GM23338 (cell line): Measurements from ENCODE around the gene FSIP1. TPM values are rescaled to one million over a fixed set of nuclear protein-coding genes. Genes with fewer than 3 reads are reported as not detected.
A peak's percentile ranks its signal among the peaks of the same experiment; 100 is the strongest.

Experiments used
- ATAC-seq: fragments of 200-7000 bp; cut with Tn5 transposase; 3 replicates; pipeline ENCODE4 v1.9.1; 2020
- DNase-seq: peaks from one replicate; pipeline ENCODE4 v3.0.0-alpha.2; 2015; ENCODE audit warnings: low spot score
- H2AFZ ChIP-seq: fragments of 200-600 bp; sonication (generic); 2 replicates; pipeline ENCODE4 v1.8.0; 2016; ENCODE audit warnings: antibody characterized with exemption, mild to moderate bottlenecking, moderate library complexity
- H3F3A ChIP-seq: fragments of 200-600 bp; sonication (generic); replicated peaks from 2 replicates; pipeline ENCODE4 v1.8.0; 2017; ENCODE audit warnings: antibody characterized with exemption, mixed run types, low read depth
- H3K27ac ChIP-seq: fragments of 200-600 bp; sonication (generic); 2 replicates; pipeline ENCODE4 v1.6.1; 2016; ENCODE audit warnings: low read depth
- H3K27me3 ChIP-seq: fragments of 200-600 bp; sonication (generic); 2 replicates; pipeline ENCODE4 v1.8.0; 2016; ENCODE audit warnings: mild to moderate bottlenecking, mixed run types, moderate library complexity; ENCODE audit not compliant: insufficient read depth
- H3K36me3 ChIP-seq: fragments of 200-600 bp; sonication (generic); 2 replicates; pipeline ENCODE4 v1.8.0; 2016; ENCODE audit warnings: mild to moderate bottlenecking; ENCODE audit not compliant: insufficient read depth
- H3K4me1 ChIP-seq: fragments of 200-600 bp; sonication (generic); 2 replicates; pipeline ENCODE4 v1.8.0; 2016; ENCODE audit warnings: mild to moderate bottlenecking, moderate library complexity; ENCODE audit not compliant: insufficient read depth
- H3K4me2 ChIP-seq: fragments of 200-600 bp; sonication (generic); 2 replicates; pipeline ENCODE4 v1.7.1; 2017; ENCODE audit warnings: mixed run types
- H3K4me3 ChIP-seq: fragments of 200-600 bp; sonication (generic); 2 replicates; pipeline ENCODE4 v1.6.1; 2016; ENCODE audit warnings: mixed run types
- H3K79me2 ChIP-seq: fragments of 200-600 bp; sonication (generic); replicated peaks from 2 replicates; pipeline ENCODE4 v1.8.0; 2017; ENCODE audit warnings: mild to moderate bottlenecking; ENCODE audit not compliant: insufficient read depth
- H3K9me2 ChIP-seq: fragments of 200-600 bp; sonication (generic); 2 replicates; pipeline ENCODE4 v1.8.0; 2017; ENCODE audit not compliant: insufficient read depth
- H4K20me1 ChIP-seq: fragments of 200-600 bp; sonication (generic); replicated peaks from 2 replicates; pipeline ENCODE4 v1.8.0; 2017; ENCODE audit warnings: mild to moderate bottlenecking; ENCODE audit not compliant: insufficient read depth
- H3K27ac Mint-ChIP-seq: 2 replicates; pipeline ENCODE4 v1.8.0; 2020; ENCODE audit warnings: inconsistent platforms, mild to moderate bottlenecking, moderate library complexity, mixed read lengths
- H3K27me3 Mint-ChIP-seq: 3 replicates; pipeline ENCODE4 v1.8.0; 2022; ENCODE audit warnings: low read depth, mild to moderate bottlenecking, moderate library complexity, mixed read lengths, inconsistent platforms; ENCODE audit not compliant: insufficient read depth, poor library complexity
- H3K36me3 Mint-ChIP-seq: 3 replicates; pipeline ENCODE4 v1.8.0; 2021; ENCODE audit warnings: low read depth, mild to moderate bottlenecking, inconsistent platforms, moderate library complexity, mixed read lengths
- H3K4me1 Mint-ChIP-seq: 3 replicates; pipeline ENCODE4 v1.8.0; 2020; ENCODE audit warnings: mild to moderate bottlenecking, inconsistent platforms, mixed read lengths
- H3K4me3 Mint-ChIP-seq: 3 replicates; pipeline ENCODE4 v1.8.0; 2021; ENCODE audit warnings: moderate library complexity, mild to moderate bottlenecking, inconsistent platforms, mixed read lengths
- H3K9me3 Mint-ChIP-seq: 3 replicates; pipeline ENCODE4 v1.8.0; 2020; ENCODE audit warnings: moderate library complexity, mild to moderate bottlenecking, inconsistent platforms, mixed read lengths
- CREB1 ChIP-seq: fragments of 250-450 bp; sonication (Bioruptor Pico); IDR thresholded peaks from 2 replicates; pipeline ENCODE4 v1.5.0; 2020; ENCODE audit warnings: low read depth, mild to moderate bottlenecking, moderate library complexity
- polyA plus RNA-seq: library from polyadenylated mRNA; unstranded; fragments of >200 nt; fragmentation: Nextera tagmentation; extraction: Ambion mirVana; gene quantifications from 2 replicates; pipeline ENCODE4 v1.2.1, GENCODE V29; 2016
- total RNA-seq: library from RNA; depleted of rRNA; stranded (reverse); fragments of >200 nt; shearing (Covaris generic); gene quantifications from 2 replicates; pipeline ENCODE4 v1.2.3, GENCODE V29; 2014
- TF ChIP-seq, protein P1 (sequence below), 2 experiments: fragments of 200-600 bp in 1 of 2; sonication (generic) in 1 of 2; conservative IDR thresholded peaks; 2 replicates each; pipeline versions ENCODE4 v1.5.1 to v1.6.1; 2016 to 2017; ENCODE audit warnings: antibody characterized with exemption in 2 of 2, low read depth in 2 of 2, mild to moderate bottlenecking in 2 of 2, moderate library complexity in 1 of 2
- TF ChIP-seq, protein P2 (sequence below): IDR thresholded peaks from 2 replicates; pipeline ENCODE4 v1.6.1; 2016; ENCODE audit warnings: antibody characterized with exemption

Gene FSIP1
- total and polyA plus RNA-seq, 2 experiments from 2014 or later = 0.92 to 2.1 TPM

DNA sequence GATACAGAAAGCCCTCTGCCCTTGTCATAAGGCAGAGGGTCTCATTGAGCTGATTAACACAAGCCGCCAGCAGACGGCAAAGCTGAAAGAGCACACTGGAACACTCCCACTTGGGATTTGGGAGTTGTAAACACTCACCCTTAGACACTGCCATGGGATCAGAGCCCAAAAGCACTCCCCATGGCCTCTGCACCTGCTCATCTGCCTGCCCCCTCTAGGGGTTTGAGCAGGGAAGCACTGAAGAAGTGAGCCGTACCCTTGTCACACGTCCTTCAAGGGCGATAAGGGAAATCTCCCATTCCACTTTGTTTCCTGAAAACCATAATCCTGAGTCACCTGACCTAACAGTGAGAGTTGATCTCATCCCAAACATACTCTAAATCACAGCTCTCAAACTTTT, 14.7 kb downstream of the FSIP1 start:
- Histone ChIP-seq H3K9me2 (no peaks in the 10 kb centered on the region), H3K27me3 (no peaks in the 10 kb centered on the region), H3K4me3 (no peak overlapping the region), H4K20me1 (no peaks in the 10 kb centered on the region), H3F3A (no peaks in the 10 kb centered on the region; the same call in 1 of the 2 replicates), H3K4me2 (no peak overlapping the region), H2AFZ (no peak overlapping the region), H3K4me1 (no peaks in the 10 kb centered on the region), H3K79me2 (no peaks in the 10 kb centered on the region), H3K36me3 (no peaks in the 10 kb centered on the region), H3K27ac (no peak overlapping the region)
- H3K4me3 Mint-ChIP-seq = no peak overlapping the region
- 0 out of 3 replicates have a peak, but pooled peaks cover 5% of the 10 kb centered on the region for H3K9me3 Mint-ChIP-seq
- DNase-seq = peak; percentile 51
- peak; percentile 90 for ATAC-seq
- H3K27me3 Mint-ChIP-seq = peaks cover 3% of the 10 kb centered on the region
- TF ChIP-seq, protein P1, sequence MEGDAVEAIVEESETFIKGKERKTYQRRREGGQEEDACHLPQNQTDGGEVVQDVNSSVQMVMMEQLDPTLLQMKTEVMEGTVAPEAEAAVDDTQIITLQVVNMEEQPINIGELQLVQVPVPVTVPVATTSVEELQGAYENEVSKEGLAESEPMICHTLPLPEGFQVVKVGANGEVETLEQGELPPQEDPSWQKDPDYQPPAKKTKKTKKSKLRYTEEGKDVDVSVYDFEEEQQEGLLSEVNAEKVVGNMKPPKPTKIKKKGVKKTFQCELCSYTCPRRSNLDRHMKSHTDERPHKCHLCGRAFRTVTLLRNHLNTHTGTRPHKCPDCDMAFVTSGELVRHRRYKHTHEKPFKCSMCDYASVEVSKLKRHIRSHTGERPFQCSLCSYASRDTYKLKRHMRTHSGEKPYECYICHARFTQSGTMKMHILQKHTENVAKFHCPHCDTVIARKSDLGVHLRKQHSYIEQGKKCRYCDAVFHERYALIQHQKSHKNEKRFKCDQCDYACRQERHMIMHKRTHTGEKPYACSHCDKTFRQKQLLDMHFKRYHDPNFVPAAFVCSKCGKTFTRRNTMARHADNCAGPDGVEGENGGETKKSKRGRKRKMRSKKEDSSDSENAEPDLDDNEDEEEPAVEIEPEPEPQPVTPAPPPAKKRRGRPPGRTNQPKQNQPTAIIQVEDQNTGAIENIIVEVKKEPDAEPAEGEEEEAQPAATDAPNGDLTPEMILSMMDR (conservative IDR thresholded peaks at IDR 0.05; ENCODE audit: low read depth in 2 of 2) = peak; percentile 39 to 40
- TF ChIP-seq, protein P2, sequence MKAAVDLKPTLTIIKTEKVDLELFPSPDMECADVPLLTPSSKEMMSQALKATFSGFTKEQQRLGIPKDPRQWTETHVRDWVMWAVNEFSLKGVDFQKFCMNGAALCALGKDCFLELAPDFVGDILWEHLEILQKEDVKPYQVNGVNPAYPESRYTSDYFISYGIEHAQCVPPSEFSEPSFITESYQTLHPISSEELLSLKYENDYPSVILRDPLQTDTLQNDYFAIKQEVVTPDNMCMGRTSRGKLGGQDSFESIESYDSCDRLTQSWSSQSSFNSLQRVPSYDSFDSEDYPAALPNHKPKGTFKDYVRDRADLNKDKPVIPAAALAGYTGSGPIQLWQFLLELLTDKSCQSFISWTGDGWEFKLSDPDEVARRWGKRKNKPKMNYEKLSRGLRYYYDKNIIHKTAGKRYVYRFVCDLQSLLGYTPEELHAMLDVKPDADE = no peak
- peaks cover 7% of the 10 kb centered on the region for H3K4me1 Mint-ChIP-seq
- peaks cover 4% of the 10 kb centered on the region; the same call in 1 of the 3 replicates for H3K36me3 Mint-ChIP-seq
- H3K27ac Mint-ChIP-seq = no peak overlapping the region

DNA sequence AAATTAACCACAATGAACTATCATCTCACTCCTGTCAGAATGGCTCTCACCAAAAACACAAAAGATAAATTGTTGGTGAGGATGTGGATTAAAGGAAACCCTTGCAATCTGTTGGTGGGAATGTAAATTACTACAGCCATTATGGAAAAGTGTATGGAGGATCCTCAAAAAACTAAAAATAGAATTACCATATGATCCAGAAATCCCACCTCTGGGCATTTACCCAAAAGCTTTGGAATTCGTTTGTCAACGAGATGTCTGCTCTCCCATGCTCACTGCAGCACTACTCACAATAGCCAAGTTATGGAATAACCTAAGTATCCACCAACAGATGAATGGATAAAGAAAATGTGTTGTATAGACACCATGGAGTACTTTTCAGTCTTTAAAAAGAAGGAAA, 21.6 kb downstream of the FSIP1 start:
- Histone ChIP-seq H4K20me1 (no peaks in the 10 kb centered on the region), H3K27me3 (no peaks in the 10 kb centered on the region), H3K4me1 (no peaks in the 10 kb centered on the region), H3K9me2 (no peaks in the 10 kb centered on the region), H2AFZ (no peak overlapping the region), H3K4me2 (no peak overlapping the region), H3K79me2 (no peaks in the 10 kb centered on the region), H3K27ac (no peak overlapping the region), H3K4me3 (no peak overlapping the region), H3K36me3 (no peaks in the 10 kb centered on the region), H3F3A (no peaks in the 10 kb centered on the region)
- TF ChIP-seq, protein P1 (conservative IDR thresholded peaks at IDR 0.05; ENCODE audit: low read depth in 2 of 2) = no peak
- TF ChIP-seq CREB1 (CRISPR knock-in tag) = no peak
- H3K36me3 Mint-ChIP-seq = no peaks in the 10 kb centered on the region
- no peak overlapping the region for H3K27ac Mint-ChIP-seq
- H3K4me1 Mint-ChIP-seq = no peaks in the 10 kb centered on the region
- H3K9me3 Mint-ChIP-seq = no peaks in the 10 kb centered on the region
- H3K27me3 Mint-ChIP-seq = no peaks in the 10 kb centered on the region
- DNase-seq (no peak), ATAC-seq (no peak)
- H3K4me3 Mint-ChIP-seq = no peak overlapping the region
